Measurements from ENCODE around the gene LPGAT1.

- TF ChIP-seq, protein P1, sequence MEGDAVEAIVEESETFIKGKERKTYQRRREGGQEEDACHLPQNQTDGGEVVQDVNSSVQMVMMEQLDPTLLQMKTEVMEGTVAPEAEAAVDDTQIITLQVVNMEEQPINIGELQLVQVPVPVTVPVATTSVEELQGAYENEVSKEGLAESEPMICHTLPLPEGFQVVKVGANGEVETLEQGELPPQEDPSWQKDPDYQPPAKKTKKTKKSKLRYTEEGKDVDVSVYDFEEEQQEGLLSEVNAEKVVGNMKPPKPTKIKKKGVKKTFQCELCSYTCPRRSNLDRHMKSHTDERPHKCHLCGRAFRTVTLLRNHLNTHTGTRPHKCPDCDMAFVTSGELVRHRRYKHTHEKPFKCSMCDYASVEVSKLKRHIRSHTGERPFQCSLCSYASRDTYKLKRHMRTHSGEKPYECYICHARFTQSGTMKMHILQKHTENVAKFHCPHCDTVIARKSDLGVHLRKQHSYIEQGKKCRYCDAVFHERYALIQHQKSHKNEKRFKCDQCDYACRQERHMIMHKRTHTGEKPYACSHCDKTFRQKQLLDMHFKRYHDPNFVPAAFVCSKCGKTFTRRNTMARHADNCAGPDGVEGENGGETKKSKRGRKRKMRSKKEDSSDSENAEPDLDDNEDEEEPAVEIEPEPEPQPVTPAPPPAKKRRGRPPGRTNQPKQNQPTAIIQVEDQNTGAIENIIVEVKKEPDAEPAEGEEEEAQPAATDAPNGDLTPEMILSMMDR (IDR thresholded peaks at IDR 0.05; ENCODE audit: low read depth, low read length), result no peak
- no peak for TF ChIP-seq EZH2phosphoT487 (IDR thresholded peaks at IDR 0.05; ENCODE audit: low read depth)
These were observed 1.8 kb downstream of the LPGAT1 start for GRCh38 chr1:211828584-211829342.

Measured in OCI-LY3 (cell line).